Common myeloid progenitor, CD34-positive (primary cell): ENCODE measurements around the gene NEO1.

ENCODE experiments used
- CTCF ChIA-PET: fragments of 350-600 bp; sonication (Branson Sonifier 250); formaldehyde crosslinking; loops from one replicate; lab custom pipeline; 2021; ENCODE audit warnings: antibody characterized with exemption; lab: Charles Lee
- POLR2A ChIA-PET: fragments of 350-600 bp; sonication (Branson Sonifier 250); formaldehyde crosslinking; loops from one replicate; lab custom pipeline; 2021; ENCODE audit warnings: antibody characterized with exemption; lab: Charles Lee
- DNase-seq, 3 donors: peaks; one replicate each; pipeline versions ENCODE4 v3.0.0 to v3.0.0-alpha.2; 2013
- H3K27ac ChIP-seq, 2 experiments: 1 replicate in 1 of 2; 2 replicates in 1 of 2; pipeline ENCODE4 v1.7.0; 2013; ENCODE audit warnings: inconsistent platforms in 2 of 2, low read length in 2 of 2, mild to moderate bottlenecking in 2 of 2, low read depth in 1 of 2, moderate library complexity in 1 of 2; ENCODE audit not compliant: severe bottlenecking in 2 of 2, insufficient read depth in 1 of 2, poor library complexity in 1 of 2
- H3K27me3 ChIP-seq, 5 experiments: replicated peaks in 2 of 5; 1 replicate in 3 of 5; 2 replicates in 2 of 5; pipeline versions ENCODE4 v1.6.1 to v1.7.0; 2013; ENCODE audit warnings: low read length in 4 of 5, mild to moderate bottlenecking in 2 of 5, moderate library complexity in 2 of 5, inconsistent platforms in 1 of 5; ENCODE audit not compliant: insufficient read depth in 5 of 5, control insufficient read depth in 4 of 5
- H3K36me3 ChIP-seq, 4 experiments: 1 replicate in 2 of 4; 2 replicates in 2 of 4; pipeline versions ENCODE4 v1.6.1 to v1.7.0; 2013; ENCODE audit warnings: low read length in 3 of 4, control low read depth in 1 of 4, mild to moderate bottlenecking in 1 of 4; ENCODE audit not compliant: control insufficient read depth in 4 of 4, insufficient read depth in 4 of 4
- H3K4me1 ChIP-seq, 4 experiments: 1 replicate in 3 of 4; 2 replicates in 1 of 4; pipeline versions ENCODE4 v1.6.1 to v1.7.1; 2013; ENCODE audit warnings: low read length in 3 of 4, mild to moderate bottlenecking in 3 of 4, control low read depth in 1 of 4, inconsistent platforms in 1 of 4, moderate library complexity in 1 of 4; ENCODE audit not compliant: control insufficient read depth in 4 of 4, insufficient read depth in 4 of 4; ENCODE audit errors: control extremely low read depth in 1 of 4
- H3K4me3 ChIP-seq, 7 experiments: 1 replicate in 4 of 7; 2 replicates in 3 of 7; pipeline versions ENCODE4 v1.5.1 to v1.7.0; 2013; ENCODE audit warnings: mild to moderate bottlenecking in 7 of 7, low read length in 6 of 7, moderate library complexity in 6 of 7, inconsistent platforms in 2 of 7, low read depth in 2 of 7, control low read depth in 1 of 7; ENCODE audit not compliant: insufficient read depth in 4 of 7, control insufficient read depth in 1 of 7; ENCODE audit errors: extremely low read depth in 1 of 7
- H3K9me3 ChIP-seq, 5 experiments: 1 replicate in 4 of 5; 2 replicates in 1 of 5; pipeline versions ENCODE4 v1.6.1 to v1.7.1; 2013; ENCODE audit warnings: low read length in 4 of 5, mild to moderate bottlenecking in 2 of 5, inconsistent platforms in 1 of 5, low read depth in 1 of 5, moderate library complexity in 1 of 5; ENCODE audit not compliant: control insufficient read depth in 4 of 5, insufficient read depth in 2 of 5; ENCODE audit errors: control extremely low read depth in 1 of 5
- WGBS: methylation state at CpG from one replicate; pipeline ENCODE4 v1.1.5; 2013; ENCODE audit not compliant: insufficient coverage; 5-methylcytosine and 5-hydroxymethylcytosine counted together

NEO1 gene

GRCh38 chr15:73075160-73075859 is 23.0 kb downstream of the NEO1 start:
- Histone ChIP-seq H3K36me3 (no peaks in the 10 kb centered on the region), H3K27ac (no peak overlapping the region), H3K4me3 (no peak overlapping the region), H3K27me3 (peaks cover 10 to 88% (median 38%) of the 10 kb centered on the region in 5 experiments), H3K9me3 (no peaks in the 10 kb centered on the region), H3K4me1 (peaks cover 0 to 12% (median 2%) of the 10 kb centered on the region in 4 experiments)
- ChIA-PET CTCF (interaction anchor here (1.1 kb wide), 1 partner anchor 16 kb away, joined by 3 read pairs; no protein-coding TSS in a partner anchor), POLR2A (no interaction called here)
- DNase-seq, result no peak
- 71% methylated on average over 2 of the region's 4 CpGs for WGBS

GRCh38 chr15:73078291-73078690 is 26.0 kb downstream of the NEO1 start:
- POLR2A ChIA-PET, result no interaction called here
- 89% methylated on average over 1 of the region's 4 CpGs for WGBS

GRCh38 chr15:73078722-73079121 is 26.5 kb downstream of the NEO1 start:
- peaks cover 6 to 75% (median 32%) of the 10 kb centered on the region in 5 experiments for H3K27me3 ChIP-seq
- H3K27ac ChIP-seq, result no peak overlapping the region
- peaks cover 0 to 12% (median 2%) of the 10 kb centered on the region in 4 experiments for H3K4me1 ChIP-seq
- DNase-seq, result peak; percentile 16 to 28 (median 17)
- ChIA-PET POLR2A (no interaction called here), CTCF (interaction anchor here (0.9 to 1.6 kb wide), 5 partner anchors 10 to 357 kb away, joined by 3 to 7 read pairs (median 5); no protein-coding TSS in a partner anchor)
- H3K9me3 ChIP-seq, result no peaks in the 10 kb centered on the region
- H3K4me3 ChIP-seq, result no peak overlapping the region
- H3K36me3 ChIP-seq, result no peaks in the 10 kb centered on the region
- WGBS, result no CpG with 5 or more reads among the region's 2 CpGs

More at GRCh38 chr15:73078291-73078690, 26.0 kb downstream of the NEO1 start:
- Histone ChIP-seq H3K4me3 (no peak overlapping the region), H3K27ac (no peak overlapping the region), H3K36me3 (no peaks in the 10 kb centered on the region), H3K4me1 (peaks cover 0 to 12% (median 2%) of the 10 kb centered on the region in 4 experiments), H3K9me3 (no peaks in the 10 kb centered on the region), H3K27me3 (peaks cover 10 to 76% (median 32%) of the 10 kb centered on the region in 5 experiments)
- CTCF ChIA-PET, result interaction anchor here (0.9 to 1.6 kb wide), 5 partner anchors 9 to 356 kb away, joined by 3 to 7 read pairs (median 5); no protein-coding TSS in a partner anchor
- DNase-seq, result no peak

GRCh38 chr15:73079565-73079964 is 27.3 kb downstream of the NEO1 start:
- Histone ChIP-seq H3K36me3 (no peaks in the 10 kb centered on the region), H3K27ac (no peak overlapping the region), H3K4me1 (peaks cover 0 to 12% (median 2%) of the 10 kb centered on the region in 4 experiments), H3K4me3 (no peak overlapping the region), H3K9me3 (no peaks in the 10 kb centered on the region), H3K27me3 (peaks cover 6 to 73% (median 30%) of the 10 kb centered on the region in 5 experiments)
- ChIA-PET CTCF (interaction anchor here (0.6 to 1.6 kb wide), 3 partner anchors 46 to 343 kb away, joined by 3 to 5 read pairs (median 3); no protein-coding TSS in a partner anchor), POLR2A (no interaction called here)
- DNase-seq, result peak; percentile 47 to 57 (median 48)
- 0% methylated on average over 2 of the region's 3 CpGs for WGBS

- Histone ChIP-seq H3K9me3 (no peaks in the 10 kb centered on the region), H3K27me3 (peaks cover 9 to 68% (median 25%) of the 10 kb centered on the region in 5 experiments), H3K4me1 (peaks cover 0 to 12% (median 2%) of the 10 kb centered on the region in 4 experiments), H3K36me3 (no peaks in the 10 kb centered on the region), H3K4me3 (no peak overlapping the region), H3K27ac (no peak overlapping the region)
- ChIA-PET POLR2A (interaction anchor here (0.7 kb wide), 1 partner anchor 464 kb away, joined by 3 read pairs; no protein-coding TSS in a partner anchor), CTCF (interaction anchor here (0.8 to 2.0 kb wide), 9 partner anchors 10 to 370 kb away, joined by 3 to 7 read pairs (median 3); no protein-coding TSS in a partner anchor)
- no CpG with 5 or more reads among the region's 3 CpGs for WGBS
- DNase-seq, result peak; percentile 46 to 68 (median 62)
Observed at GRCh38 chr15:73081321-73081958, 29.2 kb downstream of the NEO1 start.

GRCh38 chr15:73082812-73083211 is 30.5 kb downstream of the NEO1 start:
- H3K4me3 ChIP-seq, result no peak overlapping the region
- no peak overlapping the region for H3K27ac ChIP-seq
- H3K4me1 ChIP-seq, result peaks cover 0 to 16% (median 3%) of the 10 kb centered on the region in 4 experiments
- ChIA-PET POLR2A (no interaction called here), CTCF (interaction anchor here (0.7 to 2.0 kb wide), 9 partner anchors 9 to 484 kb away, joined by 3 to 7 read pairs (median 4); no protein-coding TSS in a partner anchor)
- peaks cover 9 to 55% (median 21%) of the 10 kb centered on the region in 5 experiments for H3K27me3 ChIP-seq
- no peaks in the 10 kb centered on the region for H3K36me3 ChIP-seq
- no peaks in the 10 kb centered on the region for H3K9me3 ChIP-seq
- WGBS, result 10% methylated on average over 2 of the region's 2 CpGs
- peak in 2 of 3 donors; percentile 6 to 14 for DNase-seq
